Liver (tissue), 9 donors: Measurements from ENCODE around the gene TBK1. TPM values are rescaled to one million over a fixed set of nuclear protein-coding genes. Genes with fewer than 3 reads are reported as not detected.

Source experiments
- DNase-seq: peaks from one replicate; pipeline ENCODE4 v3.0.0-alpha.2; 2017; ENCODE audit warnings: low spot score
- H3K27ac ChIP-seq, 2 donors: one replicate each; pipeline ENCODE4 v1.7.0; 2013; ENCODE audit warnings: inconsistent platforms in 2 of 2, low read length in 2 of 2, control low read depth in 1 of 2, low read depth in 1 of 2, mild to moderate bottlenecking in 1 of 2
- H3K27me3 ChIP-seq, 4 donors: one replicate each; pipeline versions ENCODE4 v1.6.1 to v1.7.0; 2013; ENCODE audit warnings: low read length in 3 of 4, inconsistent platforms in 1 of 4, mild to moderate bottlenecking in 1 of 4, moderate library complexity in 1 of 4; ENCODE audit not compliant: control insufficient read depth in 4 of 4, insufficient read depth in 4 of 4
- H3K36me3 ChIP-seq, 4 donors: one replicate each; pipeline versions ENCODE4 v1.6.1 to v1.7.0; 2013; ENCODE audit warnings: low read length in 3 of 4, mild to moderate bottlenecking in 3 of 4, low read depth in 1 of 4, moderate library complexity in 1 of 4; ENCODE audit not compliant: control insufficient read depth in 4 of 4, insufficient read depth in 3 of 4
- H3K4me1 ChIP-seq, 4 donors: one replicate each; pipeline versions ENCODE4 v1.6.1 to v1.7.0; 2013; ENCODE audit warnings: low read length in 3 of 4, mild to moderate bottlenecking in 3 of 4, moderate library complexity in 1 of 4; ENCODE audit not compliant: control insufficient read depth in 4 of 4, insufficient read depth in 4 of 4
- H3K4me3 ChIP-seq, 3 donors: one replicate each; pipeline versions ENCODE4 v1.6.1 to v1.7.0; 2013; ENCODE audit warnings: low read length in 3 of 3, control low read depth in 1 of 3, low read depth in 1 of 3, mild to moderate bottlenecking in 1 of 3
- H3K9ac ChIP-seq, 2 donors: one replicate each; pipeline ENCODE4 v1.7.0; 2013; ENCODE audit warnings: low read length in 2 of 2, mild to moderate bottlenecking in 2 of 2, moderate library complexity in 2 of 2, control low read depth in 1 of 2, low read depth in 1 of 2
- H3K9me3 ChIP-seq, 4 donors: one replicate each; pipeline versions ENCODE4 v1.6.1 to v1.7.0; 2013; ENCODE audit warnings: low read length in 3 of 4; ENCODE audit not compliant: control insufficient read depth in 4 of 4
- ATF3 ChIP-seq: IDR thresholded peaks from 2 replicates; pipeline ENCODE4 v1.6.1; 2016; ENCODE audit warnings: antibody characterized with exemption
- CTCF ChIP-seq: fragments of 150-350 bp; IDR thresholded peaks from 2 replicates; pipeline ENCODE4 v1.5.1; 2017; ENCODE audit warnings: improper control_type of control experiment, low read depth, low read length; ENCODE audit not compliant: missing input control
- EGR1 ChIP-seq, 2 donors: IDR thresholded peaks; 2 replicates each; pipeline ENCODE4 v1.6.1; 2016 to 2018; ENCODE audit warnings: antibody characterized with exemption in 2 of 2, low read depth in 2 of 2
- FOXA1 ChIP-seq: IDR thresholded peaks from 2 replicates; pipeline ENCODE4 v1.6.1; 2016; ENCODE audit warnings: antibody characterized with exemption
- FOXA2 ChIP-seq: IDR thresholded peaks from 2 replicates; pipeline ENCODE4 v1.6.1; 2016; ENCODE audit warnings: antibody characterized with exemption
- GABPA ChIP-seq, 2 donors: IDR thresholded peaks in 1 of 2; conservative IDR thresholded peaks in 1 of 2; 2 replicates each; pipeline ENCODE4 v1.6.1; 2016; ENCODE audit warnings: antibody characterized with exemption in 2 of 2, mild to moderate bottlenecking in 1 of 2, moderate library complexity in 1 of 2
- HNF4A ChIP-seq, 2 donors: conservative IDR thresholded peaks; 2 replicates each; pipeline ENCODE4 v1.6.1; 2016; ENCODE audit warnings: antibody characterized with exemption in 2 of 2, mild to moderate bottlenecking in 2 of 2
- HNF4G ChIP-seq: IDR thresholded peaks from 2 replicates; pipeline ENCODE4 v1.6.1; 2016; ENCODE audit warnings: antibody characterized with exemption
- JUND ChIP-seq, 2 donors: IDR thresholded peaks; 2 replicates each; pipeline ENCODE4 v1.6.1; 2016; ENCODE audit warnings: antibody characterized with exemption in 2 of 2
- MAX ChIP-seq: IDR thresholded peaks from 2 replicates; pipeline ENCODE4 v1.6.1; 2016; ENCODE audit warnings: antibody characterized with exemption
- NR2F2 ChIP-seq: IDR thresholded peaks from 2 replicates; pipeline ENCODE4 v1.6.1; 2016; ENCODE audit warnings: antibody characterized with exemption
- RAD21 ChIP-seq, 2 donors: IDR thresholded peaks; 2 replicates each; pipeline ENCODE4 v1.6.1; 2016; ENCODE audit warnings: antibody characterized with exemption in 2 of 2, mild to moderate bottlenecking in 2 of 2
- REST ChIP-seq: IDR thresholded peaks from 2 replicates; pipeline ENCODE4 v1.6.1; 2016; ENCODE audit warnings: antibody characterized with exemption, mild to moderate bottlenecking
- RXRA ChIP-seq, 2 donors: IDR thresholded peaks; 2 replicates each; pipeline ENCODE4 v1.6.1; 2017 to 2018; ENCODE audit warnings: antibody characterized with exemption in 2 of 2, mild to moderate bottlenecking in 1 of 2
- SP1 ChIP-seq: IDR thresholded peaks from 2 replicates; pipeline ENCODE4 v1.6.1; 2018; ENCODE audit warnings: antibody characterized with exemption, mild to moderate bottlenecking
- TAF1 ChIP-seq: conservative IDR thresholded peaks from 2 replicates; pipeline ENCODE4 v1.6.1; 2016; ENCODE audit warnings: antibody characterized with exemption, mild to moderate bottlenecking
- YY1 ChIP-seq: IDR thresholded peaks from 2 replicates; pipeline ENCODE4 v1.6.1; 2016; ENCODE audit warnings: antibody characterized with exemption, mild to moderate bottlenecking
- WGBS: extraction: QIAGEN DNeasy Blood & Tissue Kit; methylation state at CpG from one replicate; pipeline ENCODE4 v1.1.7; 2013; 5-methylcytosine and 5-hydroxymethylcytosine counted together
- polyA plus RNA-seq, 2 donors: library from polyadenylated mRNA; stranded (reverse) in 1 of 2; unstranded in 1 of 2; fragments of 200-250 nt in 1 of 2; fragments of >200 nt in 1 of 2; fragmentation: Nextera tagmentation in 1 of 2; extraction: Ambion mirVana in 1 of 2; gene quantifications; one replicate each; pipeline versions ENCODE4 v1.2.1 to v1.2.3, GENCODE V29; 2013 to 2015
- total RNA-seq, 2 donors: library from RNA; depleted of rRNA; stranded (reverse); fragments of >200 nt; gene quantifications; one replicate each; pipeline ENCODE4 v1.2.3, GENCODE V29; 2014
- donor health status: healthy.
- donor health status: healthy.
- donor health status: healthy.
- donor health status: healthy.
- donor health status: healthy.

The TBK1 gene
- total and polyA plus RNA-seq, 4 donors: 7.6 to 20.7 (median 13.9) TPM

GRCh38 chr12:64530566-64530965, 78.6 kb downstream of the TBK1 start:
- H3K4me1 ChIP-seq: no peaks in the 10 kb centered on the region
- no peaks in the 10 kb centered on the region for H3K36me3 ChIP-seq
- no peak overlapping the region for H3K27ac ChIP-seq
- no peaks in the 10 kb centered on the region for H3K27me3 ChIP-seq
- no peak overlapping the region for H3K4me3 ChIP-seq
- no peak for DNase-seq
- 84% methylated on average over 2 of the region's 2 CpGs for WGBS
- no peak for TF ChIP-seq SP1
- no peak for TF ChIP-seq FOXA2
- TF ChIP-seq JUND (IDR thresholded peaks at IDR 0.05): no peak
- no peak for TF ChIP-seq TAF1
- TF ChIP-seq YY1: no peak
- TF ChIP-seq HNF4A (conservative IDR thresholded peaks at IDR 0.05): no peak
- no peak for TF ChIP-seq CTCF
- no peak for TF ChIP-seq GABPA (IDR thresholded peaks at IDR 0.05 in 1 of 2, conservative IDR thresholded peaks at IDR 0.05 in 1 of 2)
- TF ChIP-seq RXRA (IDR thresholded peaks at IDR 0.05): no peak
- TF ChIP-seq NR2F2: no peak
- no peak for TF ChIP-seq FOXA1
- no peak for TF ChIP-seq MAX
- TF ChIP-seq HNF4G: no peak
- no peak for TF ChIP-seq ATF3
- no peak for TF ChIP-seq RAD21 (IDR thresholded peaks at IDR 0.05)
- no peak for TF ChIP-seq EGR1 (IDR thresholded peaks at IDR 0.05; ENCODE audit: low read depth in 2 of 2)
- no peak for TF ChIP-seq REST
- no peaks in the 10 kb centered on the region for H3K9me3 ChIP-seq
- H3K9ac ChIP-seq: no peak overlapping the region

- DNase-seq: no peak
- Histone ChIP-seq H3K36me3 (no peaks in the 10 kb centered on the region), H3K4me1 (no peaks in the 10 kb centered on the region), H3K4me3 (no peak overlapping the region), H3K27ac (no peak overlapping the region), H3K9ac (no peak overlapping the region), H3K9me3 (no peaks in the 10 kb centered on the region), H3K27me3 (no peaks in the 10 kb centered on the region)
- TF ChIP-seq EGR1 (IDR thresholded peaks at IDR 0.05; ENCODE audit: low read depth in 2 of 2) (no peak), CTCF (no peak), JUND (IDR thresholded peaks at IDR 0.05) (no peak), REST (no peak)
- 73% methylated on average over 10 of the region's 10 CpGs for WGBS
Measured at GRCh38 chr12:64531665-64532334, 79.9 kb downstream of the TBK1 start.
